Measurements from ENCODE around the gene DBX1.

DBX1 gene

DNA sequence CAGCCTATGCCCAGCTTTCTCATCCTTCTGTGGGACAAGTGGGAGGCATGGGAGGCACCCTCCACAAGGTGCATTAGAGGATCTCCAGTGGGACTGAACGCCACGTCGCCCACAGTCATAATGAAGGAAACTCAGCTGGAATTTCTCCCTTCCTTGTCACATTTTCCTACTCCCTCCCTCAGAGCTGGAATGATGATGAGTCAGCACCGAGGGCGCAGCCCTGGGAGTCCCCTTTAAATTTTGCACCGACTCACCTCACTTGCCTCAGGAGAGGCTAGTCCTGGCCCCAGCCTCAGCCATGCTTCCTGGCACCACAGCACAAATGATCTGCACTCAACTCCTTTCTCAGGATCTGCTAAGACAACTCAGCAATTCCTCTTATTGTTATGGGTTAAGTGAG, 34.3 kb downstream of the DBX1 start:
- DNase-seq (ENCODE audit: low read depth in 2 of 2), result no peak

DNA sequence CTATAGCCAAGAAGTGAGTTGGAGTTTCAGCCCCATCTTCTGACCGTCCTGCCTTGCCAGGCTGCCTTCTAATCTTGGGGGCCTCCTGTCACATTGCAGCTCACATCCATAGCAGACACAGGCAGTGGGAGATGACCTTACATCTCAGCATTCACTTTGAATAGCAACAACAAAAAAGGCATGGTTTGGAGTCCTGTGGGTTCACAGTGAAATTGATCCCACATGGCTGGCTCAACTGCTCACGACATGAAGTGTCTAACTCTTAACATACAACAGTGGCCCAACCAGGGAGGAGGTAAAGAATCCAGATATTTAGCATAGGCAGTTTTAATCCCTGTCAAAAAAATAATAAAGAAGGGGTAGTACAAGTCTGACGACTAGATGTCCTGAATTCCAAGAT, 38.1 kb downstream of the DBX1 start:
- DNase-seq (ENCODE audit: low read depth in 2 of 2), result no peak

DNA sequence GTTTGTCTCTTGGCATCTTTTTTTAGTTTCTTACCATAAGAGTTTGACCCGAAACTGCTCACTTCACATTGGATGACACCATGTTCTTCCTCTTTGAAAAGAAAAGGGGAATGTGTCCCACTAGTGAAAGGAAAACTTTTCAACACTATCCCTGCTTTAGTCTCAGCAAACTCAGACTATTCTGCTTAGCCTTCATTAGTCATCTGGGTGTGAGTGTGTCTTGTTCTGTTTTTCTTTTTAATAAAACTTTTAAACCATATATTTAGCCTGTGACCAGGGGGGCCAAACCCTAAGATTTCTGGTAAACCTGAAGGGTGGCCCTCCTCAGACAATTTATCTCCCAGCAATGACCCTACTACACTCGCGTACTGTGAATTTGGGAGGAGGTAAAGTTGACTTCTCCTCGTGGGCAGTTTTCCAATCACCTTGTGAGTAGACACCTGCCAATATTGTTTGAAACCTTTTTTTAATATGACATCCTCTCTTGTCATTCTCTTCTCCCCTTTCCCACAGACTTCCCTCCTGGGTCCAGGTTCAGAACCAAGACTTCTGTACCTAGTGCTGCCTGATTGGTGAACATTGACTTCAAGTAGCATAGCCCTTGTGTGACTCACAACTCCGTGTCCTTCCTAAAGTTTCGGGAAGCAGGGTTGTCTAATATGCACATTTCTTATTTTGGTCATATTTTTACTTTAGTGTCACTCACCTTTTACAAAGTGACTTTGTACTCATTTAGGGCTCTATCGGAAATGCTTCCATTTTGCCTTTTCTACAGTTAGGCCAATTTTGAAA, 39.9 kb downstream of the DBX1 start:
- no peak for DNase-seq (ENCODE audit: low read depth in 2 of 2)

DNA sequence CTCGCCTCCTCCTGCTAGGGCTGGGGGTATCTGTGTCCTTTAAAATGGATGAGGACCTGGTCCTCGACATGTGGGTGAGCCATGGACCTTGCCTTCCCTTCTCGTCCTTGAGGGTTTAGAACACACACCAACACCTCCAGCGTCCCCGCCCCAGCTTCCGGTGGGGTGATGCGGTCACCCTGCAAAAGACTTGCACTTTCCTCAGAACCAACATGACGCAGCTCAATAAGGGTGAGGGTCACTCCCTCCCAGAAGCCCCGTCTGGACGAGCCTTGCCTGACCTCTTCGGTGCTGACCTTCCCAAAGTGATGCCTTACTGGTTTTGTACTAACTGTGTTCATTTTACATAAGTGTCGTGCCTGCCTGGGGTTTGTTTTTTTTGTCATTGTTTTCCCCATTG, 41.0 kb downstream of the DBX1 start:
- DNase-seq (ENCODE audit: low read depth in 2 of 2), result no peak

DNA sequence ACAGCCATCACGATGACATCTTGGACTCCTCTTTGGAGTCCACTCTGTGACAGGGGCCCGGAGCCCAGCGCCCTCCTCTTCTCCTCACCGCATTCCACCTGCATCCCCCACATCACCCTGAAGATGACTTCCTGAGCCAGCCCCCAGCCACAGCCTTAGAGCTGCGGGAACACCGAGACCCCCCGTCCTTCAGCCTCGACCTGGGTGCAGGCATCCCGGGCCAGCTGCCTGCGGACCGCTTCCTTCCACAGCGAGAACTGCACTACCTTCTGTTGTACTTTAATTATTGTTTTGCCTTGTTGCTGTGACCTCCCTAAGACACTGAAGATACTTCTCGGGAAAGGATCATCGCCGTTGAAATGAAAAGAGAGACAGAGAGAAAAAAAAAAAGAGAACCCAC, 42.1 kb downstream of the DBX1 start:
- DNase-seq (ENCODE audit: low read depth in 2 of 2), result no peak

DNA sequence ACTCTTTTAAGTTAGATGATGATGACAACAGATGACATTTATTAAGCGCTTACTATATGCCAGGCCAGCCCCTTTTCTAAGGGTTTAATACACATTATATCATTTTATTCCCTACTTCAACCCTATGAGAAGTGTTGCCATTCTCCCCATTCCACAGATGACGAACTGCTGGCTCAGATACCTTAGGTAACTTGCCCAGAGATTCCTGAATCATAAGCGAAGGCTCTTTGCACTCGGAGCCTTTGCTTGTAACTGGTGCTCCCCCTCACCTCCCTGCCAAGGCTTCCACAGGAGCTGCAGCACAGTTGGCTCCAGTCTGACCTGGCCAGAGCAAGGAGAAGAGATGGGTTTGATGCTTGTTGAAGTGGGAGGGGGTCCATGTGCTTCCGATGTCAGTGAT, 43.0 kb downstream of the DBX1 start:
- DNase-seq (ENCODE audit: low read depth in 2 of 2), result no peak

DNA sequence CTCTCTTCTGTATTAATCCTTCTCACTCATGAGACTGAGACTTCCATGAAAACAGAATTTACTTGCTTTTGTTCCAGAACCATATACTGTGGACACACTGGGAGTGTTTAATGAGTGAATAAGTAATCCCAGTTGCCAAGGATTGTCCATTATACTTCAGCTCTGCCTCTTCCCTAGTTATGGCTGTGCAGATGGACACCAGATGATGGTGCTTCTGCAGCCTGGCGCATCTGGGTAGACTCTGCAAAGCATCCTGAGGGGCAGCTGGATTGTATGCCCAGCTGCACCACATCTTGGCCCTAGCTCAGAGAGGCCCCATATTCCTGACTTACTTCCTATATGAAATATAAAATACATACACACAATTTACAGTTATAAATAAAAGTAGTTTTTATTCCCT, 43.5 kb downstream of the DBX1 start:
- no peak for DNase-seq (ENCODE audit: low read depth in 2 of 2)

DNA sequence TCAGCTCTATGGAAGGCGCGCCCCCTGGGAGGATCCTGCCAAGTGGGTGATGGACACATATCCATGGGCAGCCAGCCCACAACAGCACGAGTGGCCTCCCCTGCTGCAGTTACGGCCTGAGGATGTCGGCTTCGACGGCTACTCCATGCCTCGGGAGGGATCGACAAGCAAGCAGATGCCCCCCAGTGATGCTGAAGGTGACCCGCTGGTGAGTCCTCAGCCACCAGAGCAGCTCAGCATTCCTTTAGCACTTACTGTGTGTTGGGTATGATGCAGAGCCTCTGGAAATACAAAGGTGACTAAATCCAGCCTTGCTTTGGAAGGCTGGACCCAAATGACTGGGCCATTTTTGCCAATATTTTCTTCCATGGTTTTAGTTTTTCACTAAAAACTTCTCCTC, 45.7 kb downstream of the DBX1 start:
- DNase-seq (ENCODE audit: low read depth in 2 of 2), result no peak

DNA sequence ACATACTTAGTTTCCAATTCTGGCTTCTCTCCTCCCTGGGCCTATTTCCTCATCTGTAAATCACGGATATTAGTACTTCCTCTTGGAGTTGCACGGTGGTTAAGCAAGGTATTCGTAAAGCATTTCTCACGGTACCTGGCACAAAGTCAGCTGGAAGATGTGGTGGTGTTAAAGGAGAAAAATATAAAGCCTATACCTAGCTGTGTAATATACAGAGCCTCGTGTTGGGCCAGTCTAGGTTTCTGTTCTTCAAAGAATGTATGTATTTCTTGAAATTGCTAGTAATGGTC, 47.2 kb downstream of the DBX1 start:
- DNase-seq (ENCODE audit: low read depth in 2 of 2), result no peak

DNA sequence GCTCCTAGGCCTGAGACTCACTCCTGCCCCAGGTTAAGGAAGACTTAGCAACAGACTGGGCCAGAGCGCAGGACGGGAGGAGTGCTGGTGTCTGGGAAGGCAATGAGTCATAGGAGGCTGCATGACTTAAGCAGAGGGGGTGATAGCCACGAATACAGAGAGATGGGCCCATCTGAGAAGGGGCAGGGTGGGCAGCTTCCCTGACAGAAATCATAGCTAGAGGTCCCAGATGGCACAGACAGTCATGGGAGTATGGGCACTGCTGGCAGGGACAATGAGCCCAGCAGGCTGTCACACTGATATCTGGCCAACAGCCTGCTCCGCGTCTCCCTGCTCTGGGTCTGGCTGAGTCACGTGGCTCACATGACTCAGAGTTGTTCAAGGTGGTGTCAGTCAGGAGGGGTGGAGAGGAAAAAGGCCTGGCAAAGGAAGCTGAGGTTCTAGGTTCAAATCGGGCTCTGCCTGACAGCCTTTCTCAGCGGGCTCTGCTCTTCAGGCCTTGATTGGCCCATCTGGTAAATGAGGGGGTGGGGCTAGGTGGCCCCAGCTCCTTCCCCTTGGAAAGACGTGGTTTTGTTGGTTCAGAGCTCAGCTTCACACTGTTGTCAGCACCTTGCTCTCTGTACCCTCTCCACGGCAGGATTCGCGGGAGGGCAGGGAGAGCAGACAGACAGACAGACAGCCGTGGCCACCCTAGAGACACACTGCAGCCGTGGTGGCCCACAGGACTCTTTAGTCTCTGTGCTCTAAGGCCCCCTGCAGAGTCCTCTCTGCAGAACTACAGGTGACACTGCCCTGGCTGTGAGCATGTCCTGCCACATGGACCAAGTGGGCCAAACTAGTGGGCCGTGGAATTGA, 47.8 kb downstream of the DBX1 start:
- DNase-seq (ENCODE audit: low read depth in 2 of 2), result no peak

DNA sequence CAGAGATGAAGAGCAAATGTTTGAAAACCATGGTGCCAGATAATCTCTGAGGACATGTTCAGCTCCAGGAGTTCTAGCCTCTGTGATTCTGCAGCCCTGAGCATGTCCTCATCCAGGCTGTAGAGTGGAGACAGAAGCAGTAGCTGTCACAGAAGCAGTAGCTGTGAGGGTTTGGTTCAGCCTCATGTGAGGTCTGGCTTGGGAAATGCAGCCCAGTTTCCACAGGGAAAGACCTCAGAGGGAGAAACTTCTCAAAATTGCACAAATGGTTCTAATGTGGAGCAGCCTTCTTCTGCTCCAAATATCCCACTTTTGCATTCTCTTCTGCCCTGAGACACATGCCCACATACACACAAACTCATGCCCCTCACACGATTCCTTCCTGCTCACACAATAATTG, 48.4 kb downstream of the DBX1 start:
- no peak for DNase-seq (ENCODE audit: low read depth in 2 of 2)

DNA sequence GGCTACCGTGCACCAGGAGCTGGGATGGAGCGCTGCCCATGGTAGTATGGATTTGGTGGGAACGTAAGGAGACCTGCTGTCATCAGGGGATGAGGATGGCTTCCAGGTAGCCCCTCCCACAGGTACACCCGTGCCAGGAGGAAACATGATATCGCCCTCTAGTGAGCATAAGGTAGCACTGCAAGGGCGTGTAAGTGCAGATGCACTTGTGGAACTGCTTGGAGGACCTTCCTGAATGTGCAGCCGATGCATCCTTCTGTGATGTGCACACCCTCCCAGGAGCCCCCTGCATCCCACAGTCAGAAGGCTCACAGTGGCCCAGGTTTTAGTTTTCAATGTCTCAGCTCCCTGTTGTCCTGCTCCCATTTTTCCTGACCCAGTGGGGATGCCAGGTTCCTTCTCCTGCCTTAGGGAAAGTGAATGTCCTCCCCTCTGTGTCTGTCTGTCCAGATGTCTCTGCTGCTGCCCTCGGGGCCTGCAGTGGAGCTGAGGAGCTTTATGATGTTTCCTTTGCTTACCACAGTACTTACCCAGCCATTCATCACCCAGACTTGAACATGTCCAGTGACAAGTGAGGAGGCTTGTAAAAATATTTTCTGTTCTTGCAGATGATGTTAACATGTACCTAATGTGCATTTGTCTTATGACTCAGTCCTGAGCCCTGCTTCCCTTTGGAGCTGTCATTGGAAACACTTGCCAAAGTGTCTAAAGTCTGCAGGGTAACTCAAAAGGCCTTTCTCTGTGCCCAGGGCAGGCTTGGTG, 49.2 kb downstream of the DBX1 start:
- DNase-seq (ENCODE audit: low read depth in 2 of 2), result no peak

DNA sequence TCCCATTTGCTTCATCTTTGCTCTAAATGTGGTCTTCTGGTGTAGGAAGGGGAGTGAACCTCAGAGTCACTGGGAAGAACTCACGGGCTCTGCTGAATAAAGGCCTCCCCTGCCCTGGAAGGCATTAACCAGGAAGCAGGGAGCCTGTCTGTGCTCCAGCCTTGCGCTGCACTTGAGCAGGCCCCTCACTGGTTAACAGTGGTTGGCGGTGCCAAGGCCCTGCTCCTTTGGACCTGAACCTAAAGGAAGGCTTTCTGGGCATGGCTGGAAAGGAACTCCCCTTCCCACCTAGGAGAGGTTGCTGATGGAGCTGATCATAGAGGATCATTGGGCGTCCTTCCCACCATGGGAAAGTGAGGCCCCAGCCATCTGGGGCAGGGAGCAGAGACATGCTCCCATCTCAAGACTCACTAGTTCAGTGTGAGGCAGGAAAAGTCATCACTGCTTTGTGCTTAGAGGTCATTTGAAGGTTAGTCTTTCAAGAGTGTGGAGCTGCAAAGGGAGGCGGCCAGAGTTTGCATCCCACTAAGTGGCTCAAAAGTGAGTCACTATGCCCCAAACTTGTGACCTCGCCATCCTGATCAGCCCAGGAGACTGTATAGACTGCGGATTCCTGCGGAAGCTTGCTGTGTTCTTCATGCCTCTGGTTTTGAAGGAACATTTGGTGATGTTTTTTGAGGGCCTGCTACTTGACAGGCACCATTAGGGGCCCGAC, 50.4 kb downstream of the DBX1 start:
- no peak for DNase-seq (ENCODE audit: low read depth in 2 of 2)
